Mesendoderm (in vitro differentiated cells): ENCODE results near the gene DELE1.

Experiments used
- DNase-seq: peaks from one replicate; pipeline ENCODE4 v3.0.0; 2013
- H2AK5ac ChIP-seq: 2 replicates; pipeline ENCODE4 v1.6.1; 2013; ENCODE audit warnings: low read length, inconsistent platforms
- H2BK120ac ChIP-seq: 2 replicates; pipeline ENCODE4 v1.6.1; 2013; ENCODE audit warnings: low read depth, mild to moderate bottlenecking, low read length, moderate library complexity, mixed read lengths
- H2BK15ac ChIP-seq: replicated peaks from 2 replicates; pipeline ENCODE4 v1.6.1; 2013; ENCODE audit warnings: low read depth, mild to moderate bottlenecking, moderate library complexity
- H2BK5ac ChIP-seq: 2 replicates; pipeline ENCODE4 v1.6.1; 2013; ENCODE audit warnings: low read length, inconsistent platforms
- H3K18ac ChIP-seq: 2 replicates; pipeline ENCODE4 v1.6.1; 2013; ENCODE audit warnings: mild to moderate bottlenecking, low read length, mixed read lengths
- H3K23ac ChIP-seq: one replicate; pipeline ENCODE4 v1.6.1; 2013; ENCODE audit warnings: low read length
- H3K27ac ChIP-seq: 2 replicates; pipeline ENCODE4 v1.5.1; 2013; ENCODE audit warnings: low read depth, mild to moderate bottlenecking, inconsistent platforms, low read length, moderate library complexity
- H3K27me3 ChIP-seq: 2 replicates; pipeline ENCODE4 v1.6.1; 2013; ENCODE audit warnings: low read length, control low read depth, mild to moderate bottlenecking, inconsistent platforms; ENCODE audit not compliant: insufficient read depth, poor library complexity
- H3K36me3 ChIP-seq: 2 replicates; pipeline ENCODE4 v1.6.1; 2013; ENCODE audit warnings: low read length, inconsistent platforms; ENCODE audit not compliant: control insufficient read depth, insufficient read depth
- H3K4ac ChIP-seq: one replicate; pipeline ENCODE4 v1.6.1; 2013; ENCODE audit warnings: low read depth, mild to moderate bottlenecking, low read length, moderate library complexity
- H3K4me1 ChIP-seq: 2 replicates; pipeline ENCODE4 v1.6.1; 2013; ENCODE audit warnings: low read depth, low read length, inconsistent platforms; ENCODE audit not compliant: control insufficient read depth
- H3K4me2 ChIP-seq: 2 replicates; pipeline ENCODE4 v1.6.1; 2013; ENCODE audit warnings: low read length
- H3K4me3 ChIP-seq: 2 replicates; pipeline ENCODE4 v1.5.1; 2013; ENCODE audit warnings: mild to moderate bottlenecking, low read length
- H3K56ac ChIP-seq: one replicate; pipeline ENCODE4 v1.6.1; 2013; ENCODE audit warnings: low read length
- H3K79me1 ChIP-seq: 2 replicates; pipeline ENCODE4 v1.6.1; 2013; ENCODE audit warnings: low read length, inconsistent platforms
- H3K79me2 ChIP-seq: 2 replicates; pipeline ENCODE4 v1.6.1; 2013; ENCODE audit warnings: mild to moderate bottlenecking, low read length; ENCODE audit not compliant: control insufficient read depth, insufficient read depth
- H3K9ac ChIP-seq: 2 replicates; pipeline ENCODE4 v1.6.1; 2013; ENCODE audit warnings: low read length, inconsistent platforms
- H4K5ac ChIP-seq: one replicate; pipeline ENCODE4 v1.6.1; 2013; ENCODE audit warnings: low read length
- H4K8ac ChIP-seq: one replicate; pipeline ENCODE4 v1.6.1; 2013; ENCODE audit warnings: low read depth, mild to moderate bottlenecking, control low read depth, low read length, moderate library complexity
- WGBS: extraction: QIAGEN DNeasy Blood & Tissue Kit; methylation state at CpG from one replicate; pipeline ENCODE4 v1.1.7; 2013; ENCODE audit warnings: low lambda C conversion rate, missing lambda C conversion rate; ENCODE audit not compliant: insufficient coverage; ENCODE audit errors: extremely low coverage; 5-methylcytosine and 5-hydroxymethylcytosine counted together

Gene DELE1

GRCh38 chr5:141986072-141986471 lies 62.4 kb downstream of the DELE1 start:
- H3K4me1 ChIP-seq: no peaks in the 10 kb centered on the region
- H2BK15ac ChIP-seq: no peak overlapping the region
- no peak overlapping the region for H4K5ac ChIP-seq
- H3K9ac ChIP-seq: no peak overlapping the region
- peaks cover 1% of the 10 kb centered on the region for H3K36me3 ChIP-seq
- H3K4me2 ChIP-seq: no peak overlapping the region
- no peaks in the 10 kb centered on the region for H3K27me3 ChIP-seq
- H2BK5ac ChIP-seq: no peak overlapping the region
- no peak overlapping the region for H3K4ac ChIP-seq
- H2AK5ac ChIP-seq: no peak overlapping the region
- no peak overlapping the region for H3K23ac ChIP-seq
- no peak overlapping the region for H4K8ac ChIP-seq
- no peak overlapping the region for H3K4me3 ChIP-seq
- no peaks in the 10 kb centered on the region for H3K79me1 ChIP-seq
- no peaks in the 10 kb centered on the region for H3K79me2 ChIP-seq
- no peak overlapping the region for H3K56ac ChIP-seq
- DNase-seq: no peak
- H3K18ac ChIP-seq: no peak overlapping the region
- no peak overlapping the region for H2BK120ac ChIP-seq
- H3K27ac ChIP-seq: no peak overlapping the region

DNA sequence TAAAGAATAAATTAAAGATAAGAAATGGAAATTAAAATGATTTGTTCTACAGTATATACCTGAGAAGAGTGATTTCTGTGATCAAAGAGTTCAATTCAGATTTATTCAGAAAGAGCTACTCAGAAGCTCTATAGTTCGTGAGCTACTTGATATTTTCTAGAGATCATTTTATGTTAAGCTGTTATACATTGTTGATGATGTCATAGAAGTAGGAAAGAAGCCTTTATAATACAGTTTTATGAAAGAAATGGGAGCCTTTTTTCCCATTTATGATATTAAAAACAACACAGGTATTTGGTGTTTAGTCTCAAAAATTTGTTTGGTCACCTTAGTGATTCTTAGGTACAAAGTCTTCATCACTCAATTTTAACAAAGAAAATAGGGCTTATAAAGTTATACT lies 66.0 kb downstream of the DELE1 start:
- H3K4me3 ChIP-seq: no peak overlapping the region
- no peak overlapping the region for H2BK120ac ChIP-seq
- H3K27me3 ChIP-seq: no peaks in the 10 kb centered on the region
- no peak overlapping the region for H3K18ac ChIP-seq
- H3K4me1 ChIP-seq: no peaks in the 10 kb centered on the region
- no peaks in the 10 kb centered on the region for H3K79me2 ChIP-seq
- H3K27ac ChIP-seq: no peak overlapping the region
- H4K5ac ChIP-seq: no peak overlapping the region
- no CpG with 5 or more reads among the region's 1 CpG for WGBS
- no peak overlapping the region for H3K4me2 ChIP-seq
- no peak overlapping the region for H3K23ac ChIP-seq
- H3K4ac ChIP-seq: no peak overlapping the region
- H4K8ac ChIP-seq: no peak overlapping the region
- DNase-seq: no peak
- H3K36me3 ChIP-seq: peaks cover 3% of the 10 kb centered on the region
- no peaks in the 10 kb centered on the region for H3K79me1 ChIP-seq
- H3K56ac ChIP-seq: no peak overlapping the region
- H2BK15ac ChIP-seq: no peak overlapping the region
- H2BK5ac ChIP-seq: no peak overlapping the region
- H3K9ac ChIP-seq: no peak overlapping the region
- H2AK5ac ChIP-seq: no peak overlapping the region
